GM21825 (cell line): Measurements from ENCODE around the gene TTC9B.

ENCODE experiments used
- ATAC-seq: cut with Tn5 transposase; IDR thresholded peaks from one replicate; pipeline ENCODE4 v1.9.1; 2021; ENCODE audit warnings: mild to moderate bottlenecking, moderate library complexity; ENCODE audit not compliant: unreplicated experiment

The TTC9B gene

DNA sequence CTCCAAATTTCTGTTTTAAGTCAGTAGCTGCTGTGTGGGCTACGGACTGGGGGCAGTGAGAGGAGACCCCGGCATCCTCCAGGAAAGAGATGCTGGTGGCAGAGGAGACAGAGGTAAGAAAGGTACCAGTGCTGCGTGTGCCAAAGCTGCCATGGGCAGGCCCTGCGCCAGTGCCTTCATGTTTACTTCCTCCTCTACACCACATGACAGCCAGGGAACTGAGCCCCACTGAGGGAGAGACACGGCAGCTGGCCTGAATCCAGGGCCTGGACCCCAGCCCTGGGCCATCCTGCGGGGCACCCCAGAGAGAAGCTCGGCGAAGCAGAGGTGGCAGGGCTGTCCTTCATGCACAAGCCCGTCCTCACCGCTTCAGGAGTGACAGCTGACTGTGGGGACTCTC lies 31.0 kb upstream of the TTC9B start:
- ATAC-seq: no peak

- no peak for ATAC-seq
Observed at GRCh38 chr19:40247735-40248262, 29.6 kb upstream of the TTC9B start.

DNA sequence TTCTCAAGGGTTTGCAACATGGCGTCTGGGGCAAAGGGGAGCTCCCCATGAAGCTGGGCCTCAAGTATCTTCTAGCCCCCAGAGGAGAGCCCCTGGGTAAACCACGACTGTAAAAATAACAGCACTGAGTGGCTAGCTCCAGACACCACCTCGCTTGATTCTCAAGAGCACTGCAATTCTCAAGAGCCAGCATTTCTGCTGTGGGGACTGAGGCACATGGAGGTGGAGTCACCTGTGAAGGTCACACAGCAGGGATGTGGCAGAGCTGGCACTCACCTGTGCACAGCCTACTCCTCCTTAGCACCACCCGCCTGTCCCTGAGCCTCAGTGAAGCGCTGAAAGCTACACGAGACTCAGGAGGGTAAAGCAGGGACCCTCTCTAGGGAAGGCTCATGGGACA lies 29.0 kb upstream of the TTC9B start:
- no peak for ATAC-seq

DNA sequence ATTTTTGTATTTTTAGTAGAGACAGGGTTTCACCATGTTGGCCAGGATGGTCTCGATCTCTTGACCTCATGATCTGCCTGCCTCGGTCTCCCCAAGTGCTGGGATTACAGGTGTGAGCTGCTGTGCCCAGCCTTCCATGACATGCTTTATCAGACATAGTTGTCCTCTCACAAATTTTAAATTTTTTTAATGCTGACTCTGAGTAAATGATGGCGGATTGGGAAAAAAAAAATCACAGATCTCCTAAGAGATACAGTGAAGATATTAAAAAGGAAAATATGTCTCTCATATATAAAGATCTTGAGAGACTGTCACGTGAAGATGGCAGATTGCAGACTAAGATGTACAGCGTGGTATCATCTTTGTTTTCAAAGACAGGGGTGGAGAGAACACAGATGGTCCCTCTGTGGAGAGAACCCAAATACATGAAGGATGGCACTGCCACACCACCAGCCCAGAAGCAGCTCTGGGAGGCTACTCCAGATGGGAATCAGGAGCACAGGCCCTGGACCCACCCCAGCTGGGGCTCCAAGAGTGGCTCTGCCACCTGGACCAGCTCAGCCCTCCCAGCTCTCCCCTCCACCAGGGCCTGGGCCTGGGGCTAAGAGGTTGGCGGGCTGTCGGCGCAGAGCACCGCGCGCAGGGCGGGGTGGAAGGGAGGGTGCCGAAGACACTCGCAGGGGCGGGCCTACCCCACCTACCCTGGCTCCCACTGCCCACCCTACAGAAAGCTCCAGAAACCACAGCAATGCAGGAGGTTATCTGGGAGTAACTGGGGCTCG lies 28.3 kb upstream of the TTC9B start:
- no peak for ATAC-seq

- ATAC-seq: no peak
Observed at GRCh38 chr19:40245506-40246128, 27.4 kb upstream of the TTC9B start.

GRCh38 chr19:40244579-40245317 lies 26.6 kb upstream of the TTC9B start:
- ATAC-seq: no peak

GRCh38 chr19:40243181-40243580 lies 25.0 kb upstream of the TTC9B start:
- no peak for ATAC-seq

DNA sequence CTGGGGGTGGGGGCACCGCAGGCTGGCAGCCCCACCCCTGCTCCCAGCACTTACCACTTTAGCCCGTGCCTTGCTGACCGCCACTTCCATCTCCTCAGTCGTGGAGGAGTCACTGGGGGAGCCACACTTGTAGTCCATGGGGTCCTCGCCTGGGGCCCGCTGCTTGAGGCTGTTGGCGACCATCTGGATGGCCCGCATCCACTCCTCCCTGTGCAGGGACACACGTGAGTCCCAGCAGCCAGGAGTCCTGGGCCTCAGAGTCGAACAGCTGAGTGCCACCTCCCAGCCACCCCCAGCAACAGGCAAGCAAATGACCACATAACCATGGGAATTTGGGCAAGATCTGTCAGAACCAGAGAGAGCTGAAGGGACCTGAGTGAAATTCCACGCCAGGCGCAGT lies 24.3 kb upstream of the TTC9B start:
- no peak for ATAC-seq

- no peak for ATAC-seq
Observed at GRCh38 chr19:40241809-40242384, 23.7 kb upstream of the TTC9B start.

DNA sequence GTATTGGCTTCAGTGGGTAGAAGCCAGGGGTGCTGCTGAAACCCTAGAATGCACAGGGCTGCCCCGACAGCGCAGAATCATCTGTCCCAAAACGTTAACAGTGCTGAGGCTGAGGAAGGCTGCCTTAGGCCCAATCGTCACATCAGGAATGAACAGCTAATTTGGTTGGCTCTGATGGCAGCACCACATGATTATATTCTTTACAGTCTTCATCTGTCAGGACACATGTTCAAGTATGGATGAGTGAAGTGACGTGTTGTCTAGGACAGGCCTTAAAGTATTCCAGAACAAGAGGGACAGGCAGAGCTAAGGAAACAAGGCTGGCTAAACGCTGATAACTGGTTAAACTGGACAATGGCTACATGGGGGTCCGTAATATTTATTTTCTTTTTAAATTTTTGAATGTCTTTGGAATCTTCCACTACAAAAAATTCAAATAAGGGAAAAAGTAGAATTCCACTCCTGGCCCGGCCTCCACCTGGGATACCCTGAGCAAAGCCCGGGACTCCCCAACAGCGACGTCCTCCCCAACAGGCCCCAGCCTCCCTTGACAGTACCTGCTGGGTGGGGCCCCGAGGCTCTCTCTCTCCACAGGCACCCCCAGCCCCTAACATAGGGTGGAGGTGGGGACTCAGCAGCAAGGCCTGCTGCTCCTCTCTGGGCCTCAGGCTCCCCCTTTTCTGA lies 23.1 kb upstream of the TTC9B start:
- no peak for ATAC-seq

DNA sequence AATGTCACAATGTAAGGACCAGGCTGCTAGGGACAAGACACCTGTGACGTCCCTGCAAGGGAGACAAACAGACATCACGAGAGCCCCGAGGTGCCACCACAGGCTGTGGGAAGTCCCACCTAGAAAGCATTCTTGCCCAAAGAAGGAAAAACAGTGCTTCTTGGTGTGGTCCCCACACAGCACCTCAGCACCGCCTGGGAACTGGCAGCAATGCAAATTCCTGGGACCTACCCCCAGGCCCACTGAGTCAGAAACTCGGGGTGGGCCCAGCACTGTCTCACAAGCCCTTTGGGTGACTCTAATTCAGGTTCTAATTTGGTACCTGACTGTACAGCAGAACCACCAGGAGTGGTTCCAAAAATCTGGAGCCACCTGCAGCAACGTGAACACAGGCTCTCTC lies 22.1 kb upstream of the TTC9B start:
- ATAC-seq: no peak

DNA sequence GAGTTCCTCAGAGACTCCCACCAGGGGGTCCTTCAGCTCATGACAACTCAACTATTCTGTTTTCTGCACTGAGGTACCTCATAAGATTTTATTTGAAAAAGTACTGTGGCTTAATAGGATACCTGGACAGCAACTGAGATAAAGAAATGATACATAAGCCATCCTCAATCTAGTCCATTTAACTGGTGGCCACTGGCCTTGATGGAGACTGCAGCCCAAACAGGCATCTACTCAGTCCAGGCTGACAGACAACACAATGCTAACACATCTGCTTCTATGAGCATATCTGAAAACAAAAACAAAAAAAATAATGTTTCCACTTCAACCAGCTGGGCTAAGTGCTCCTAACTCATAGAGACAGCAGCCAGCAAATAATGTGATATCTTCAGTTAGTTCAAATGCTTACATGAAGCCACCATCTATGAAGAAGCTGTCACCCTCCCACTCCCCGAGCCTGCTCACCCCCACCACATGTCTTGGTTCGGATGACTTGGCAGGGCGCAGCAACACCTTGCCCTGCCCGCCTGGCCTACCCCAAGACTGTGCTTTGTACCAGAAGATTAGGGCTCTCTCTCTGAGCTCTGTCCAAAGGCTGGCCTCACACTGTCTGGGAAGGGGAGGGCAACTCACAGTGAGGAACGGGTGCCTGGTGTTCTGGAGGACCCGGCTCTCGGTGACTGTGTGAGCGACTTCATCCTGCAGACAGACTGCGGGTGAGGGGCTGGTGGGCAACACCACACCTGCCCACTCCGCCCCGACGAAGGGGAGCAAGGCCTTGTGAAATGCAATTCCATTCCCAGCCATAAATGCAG lies 21.4 kb upstream of the TTC9B start:
- no peak for ATAC-seq

DNA sequence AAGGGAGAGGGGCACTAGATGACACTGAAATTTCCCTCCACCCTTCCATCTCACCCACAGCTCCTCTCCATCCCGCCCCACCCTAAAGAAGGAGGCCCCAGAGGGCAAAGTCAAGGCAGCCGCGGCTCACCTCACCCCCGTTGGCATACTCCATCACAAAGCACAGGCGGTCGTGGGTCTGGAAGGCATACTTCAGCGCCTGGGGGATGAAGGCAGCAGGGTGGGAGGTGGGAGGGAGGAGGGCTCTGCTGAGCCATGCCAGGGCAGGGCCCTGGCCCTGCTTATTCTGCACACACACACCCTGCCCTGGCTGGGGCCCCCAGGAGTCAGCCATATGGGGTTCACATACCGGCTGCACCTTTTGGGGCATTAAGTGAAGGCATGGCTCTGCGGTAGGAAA lies 20.6 kb upstream of the TTC9B start:
- no peak for ATAC-seq

- ATAC-seq: no peak
Observed at GRCh38 chr19:40237791-40238190, 19.6 kb upstream of the TTC9B start.

- no peak for ATAC-seq
Observed at GRCh38 chr19:40236366-40236765, 18.2 kb upstream of the TTC9B start.

DNA sequence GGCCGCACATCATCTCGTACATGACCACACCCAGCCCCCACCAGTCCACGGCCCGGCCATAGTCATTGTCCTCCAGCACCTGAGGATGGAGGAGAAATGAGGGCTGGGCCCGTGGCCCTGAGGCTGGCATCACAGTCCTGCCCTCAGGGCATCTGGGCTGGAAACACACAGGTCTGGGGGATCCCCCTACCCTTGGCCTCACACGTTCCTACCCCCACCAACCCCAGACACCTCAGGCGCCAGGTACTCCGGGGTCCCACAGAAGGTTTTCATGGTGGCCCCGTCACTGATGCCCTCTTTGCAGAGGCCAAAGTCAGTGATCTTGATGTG lies 17.8 kb upstream of the TTC9B start:
- no peak for ATAC-seq

GRCh38 chr19:40235238-40236025 lies 17.2 kb upstream of the TTC9B start:
- ATAC-seq: no peak

DNA sequence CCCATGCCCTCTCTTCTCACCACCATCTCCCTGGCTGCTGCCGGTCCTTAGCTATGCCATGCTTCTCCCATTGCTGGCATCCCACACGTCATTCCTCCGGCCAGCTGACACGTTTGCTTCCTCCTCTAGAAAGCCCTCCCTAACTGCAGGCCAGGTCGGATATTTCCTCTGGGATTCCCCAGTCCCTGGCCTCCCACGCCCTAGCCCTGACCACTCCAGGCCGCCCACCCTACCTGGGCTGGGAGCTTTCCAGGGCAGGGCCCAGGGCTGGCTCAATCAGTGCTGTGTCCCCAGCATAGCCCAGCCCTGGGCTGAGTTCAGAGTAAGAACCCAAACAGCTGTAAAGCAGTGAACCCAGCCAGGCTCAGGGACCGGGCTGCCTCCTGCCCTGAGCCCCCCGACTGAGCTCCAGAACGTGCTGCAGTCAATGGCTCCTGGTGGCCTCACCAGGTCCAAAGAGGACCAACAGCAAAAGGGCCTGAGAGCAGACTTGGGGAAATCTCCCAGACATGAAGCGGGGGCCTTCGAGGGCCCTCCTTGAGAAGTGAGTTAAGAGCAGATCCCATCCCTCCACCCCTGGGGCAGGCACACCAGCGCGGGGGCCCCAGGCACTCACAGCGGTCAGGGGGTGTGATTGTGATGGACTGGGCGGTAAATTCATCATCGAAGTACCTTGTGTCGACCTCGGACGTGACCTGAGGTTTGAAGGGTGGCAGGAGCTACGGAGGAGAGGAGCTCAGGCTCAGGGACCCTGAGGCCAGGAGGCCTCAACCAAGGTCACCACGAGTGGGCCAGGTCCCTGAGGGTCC lies 16.4 kb upstream of the TTC9B start:
- ATAC-seq: no peak
